NCI-H446 (cell line): ENCODE results near the gene TXLNA.

Experiments used
- DNase-seq, 2 experiments: peaks; one replicate each; lab custom pipeline; 2025; lab: John Stamatoyannopoulos, UW

Gene TXLNA

DNA sequence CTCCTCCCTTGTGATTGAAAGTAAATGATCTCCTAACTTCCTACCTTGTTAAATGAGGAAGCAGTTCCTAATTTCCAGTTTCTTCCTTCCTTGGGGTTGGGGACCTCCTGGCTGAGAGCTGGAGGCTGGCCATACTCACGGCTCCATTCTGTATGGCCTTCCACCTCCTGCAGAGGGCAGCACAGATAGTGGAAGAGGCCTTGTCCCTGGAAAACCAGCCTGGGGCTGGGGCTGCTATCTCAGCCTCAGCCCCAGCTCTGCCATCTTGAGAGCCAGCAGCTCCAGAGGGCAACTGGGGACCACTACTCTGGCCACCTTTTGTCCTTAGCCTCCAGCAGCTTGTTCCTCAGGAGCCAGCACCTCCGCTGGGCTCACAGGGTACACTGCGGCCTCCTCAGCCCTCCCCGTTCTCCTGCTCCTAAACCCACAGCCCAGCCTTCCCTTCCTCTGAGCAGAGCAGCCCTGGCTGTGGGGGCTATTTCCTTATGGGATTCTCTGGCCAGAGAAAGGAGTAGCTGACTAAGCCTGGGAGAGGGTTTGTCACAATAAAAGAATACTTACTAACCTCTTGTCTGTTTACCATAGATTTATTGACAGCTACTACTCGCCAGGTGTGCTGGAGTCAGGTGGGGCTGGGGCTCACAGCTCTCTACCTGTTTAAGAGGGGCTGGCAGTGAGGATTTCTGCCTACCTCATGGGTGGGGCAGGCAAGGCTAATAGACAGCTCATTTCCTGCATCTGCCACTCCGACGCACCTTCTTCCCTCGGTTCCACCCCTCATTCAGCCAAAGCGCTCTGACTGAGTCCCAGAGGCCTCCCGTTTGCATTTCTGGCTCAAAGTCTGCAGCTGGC is 36.4 kb downstream of the TXLNA start:
- DNase-seq = peak; percentile 35 to 74

DNA sequence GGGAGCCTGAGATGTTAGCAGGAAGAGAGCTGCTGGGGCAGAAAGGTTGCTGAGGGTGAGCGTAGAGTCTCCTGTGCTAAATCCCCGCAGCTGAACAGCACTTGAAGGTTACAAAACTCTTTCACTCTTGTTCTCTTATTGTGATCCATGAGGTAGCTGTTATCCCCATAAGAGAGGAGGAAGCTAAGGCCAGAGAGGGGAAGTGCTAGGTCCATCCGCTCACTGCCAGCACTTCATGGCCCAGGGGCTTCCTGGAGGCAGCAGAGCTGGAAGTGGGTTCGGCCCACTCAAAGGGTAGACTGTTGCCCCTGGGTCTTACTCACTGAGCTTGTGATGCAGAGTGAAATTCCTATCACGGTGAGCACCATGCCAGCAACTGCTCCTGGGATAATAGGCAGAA is 37.1 kb downstream of the TXLNA start:
- no peak for DNase-seq

GRCh38 chr1:32219022-32219421 is 39.5 kb downstream of the TXLNA start:
- no peak for DNase-seq

DNA sequence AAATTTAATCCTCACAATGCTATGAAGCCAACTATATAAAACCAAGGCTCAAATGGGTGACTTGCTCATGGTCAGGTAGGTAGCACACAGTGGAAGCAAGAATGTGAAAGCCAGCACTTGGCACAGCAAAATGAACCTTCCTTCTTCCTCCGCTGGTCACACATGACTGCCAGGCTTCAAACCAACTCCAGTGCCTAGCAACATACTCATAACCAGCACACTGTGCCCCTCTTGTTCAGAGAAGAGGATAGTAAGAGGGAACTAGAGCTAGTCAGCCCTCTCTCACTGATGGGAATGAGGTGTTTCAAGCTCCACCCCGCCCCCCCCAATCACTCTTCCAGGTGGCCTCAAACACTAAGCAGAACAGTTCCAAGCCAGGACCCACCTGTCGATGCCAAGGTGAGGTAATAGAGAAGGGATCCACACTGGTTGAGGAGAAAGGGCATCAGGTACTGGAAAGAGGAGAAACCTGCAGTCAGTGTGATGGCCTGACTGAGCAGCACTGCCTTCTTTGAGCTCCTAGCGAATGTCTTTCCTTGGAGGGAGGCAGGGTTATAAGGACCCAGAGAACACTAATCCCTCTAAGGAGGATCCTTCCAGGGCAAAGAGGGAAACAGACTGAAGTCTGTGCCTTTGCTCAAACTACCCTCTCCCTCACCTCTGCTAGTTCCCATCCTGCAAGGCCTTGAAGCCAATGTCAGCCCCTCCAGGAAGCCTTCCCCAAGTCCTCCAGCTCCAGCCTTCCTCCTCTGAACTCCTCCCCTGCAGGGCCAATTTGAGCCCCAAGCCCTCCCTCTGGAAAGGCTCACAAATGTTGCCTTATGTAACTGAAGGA is 41.5 kb downstream of the TXLNA start:
- no peak for DNase-seq

DNA sequence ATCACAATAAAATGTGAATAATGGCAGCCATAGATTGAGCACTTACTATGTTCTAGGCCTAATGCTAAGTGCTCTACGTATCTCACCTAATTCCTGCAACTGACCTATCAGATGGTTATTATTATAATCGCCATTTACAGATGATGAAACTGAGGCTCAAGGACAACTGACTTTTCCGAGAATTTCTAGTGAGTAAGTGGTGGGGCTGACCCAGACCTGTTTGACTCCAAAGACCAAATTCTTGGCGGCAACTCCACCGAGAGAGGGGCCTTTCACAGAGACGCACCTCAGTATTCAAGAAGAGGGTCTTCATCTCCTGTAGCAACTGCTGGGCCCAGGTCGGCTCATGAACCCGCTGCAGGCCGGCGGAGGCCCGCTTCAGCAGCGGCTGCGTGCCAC is 42.1 kb downstream of the TXLNA start:
- no peak for DNase-seq

DNA sequence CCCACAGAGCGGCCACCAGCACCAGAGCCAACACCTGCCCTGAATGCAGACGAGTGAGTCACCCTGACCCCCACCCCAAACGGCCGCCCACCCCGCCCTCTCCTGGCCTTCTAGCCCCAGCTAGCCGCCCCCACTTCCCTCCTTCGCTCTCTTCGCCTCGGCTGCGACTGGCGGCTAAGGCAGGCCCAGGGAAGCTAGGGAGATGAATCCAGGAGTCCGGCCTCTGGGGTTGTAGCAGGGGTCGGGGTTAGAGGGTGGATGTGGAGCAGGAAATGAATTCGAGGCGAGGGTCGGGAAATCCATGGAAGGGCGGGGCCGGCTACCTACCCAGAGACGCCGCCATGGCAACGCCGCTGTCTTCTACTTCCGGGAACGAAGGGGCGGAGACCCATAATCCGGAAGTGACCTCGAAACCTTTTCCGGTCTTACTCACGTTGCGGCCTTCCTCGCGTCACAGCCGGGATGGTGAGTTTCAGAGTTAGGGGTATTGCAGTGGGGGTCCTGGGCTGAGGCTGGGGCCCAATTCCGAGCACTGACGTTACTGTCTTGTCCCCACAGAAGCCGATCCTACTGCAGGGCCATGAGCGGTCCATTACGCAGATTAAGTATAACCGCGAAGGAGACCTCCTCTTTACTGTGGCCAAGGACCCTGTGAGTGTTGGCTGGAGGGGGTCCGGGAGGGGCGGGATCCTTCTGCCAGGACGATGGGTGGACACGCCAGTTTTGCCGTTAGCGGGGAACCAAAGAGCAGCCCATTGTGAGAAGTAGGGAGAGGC is 42.7 kb downstream of the TXLNA start, which contains the start of the genes EIF3I and TMEM234:
TSS of gene EIF3I (plus strand) at position 428 of the 776 bp plus-strand sequence. CDS start at position 463, 35 bp downstream.
TSS of gene TMEM234 (minus strand) at position 374 of the 776 bp plus-strand sequence. CDS start at position 343, 31 bp downstream.
- DNase-seq = peak; percentile 78 to 90

DNA sequence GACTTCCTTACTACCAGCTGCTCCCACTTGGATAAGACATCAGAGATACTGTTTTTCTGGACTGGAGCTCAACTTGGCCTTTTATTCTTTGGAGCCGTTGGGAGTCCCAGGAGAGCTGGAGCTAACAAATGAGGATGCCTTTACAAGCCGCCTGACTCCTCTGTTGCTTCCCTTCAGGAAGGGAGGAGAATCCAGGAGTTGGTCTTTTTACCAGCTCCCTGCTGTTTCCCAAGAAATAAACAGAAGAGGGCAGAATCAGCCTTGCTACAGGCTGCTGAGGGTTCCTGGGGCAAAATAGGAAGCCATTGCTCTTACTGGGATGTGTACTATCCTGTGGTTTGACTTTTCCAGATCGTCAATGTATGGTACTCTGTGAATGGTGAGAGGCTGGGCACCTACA is 44.2 kb downstream of the TXLNA start:
- no peak for DNase-seq

- no peak for DNase-seq
Measured at GRCh38 chr1:32224285-32224684, 44.8 kb downstream of the TXLNA start.

DNA sequence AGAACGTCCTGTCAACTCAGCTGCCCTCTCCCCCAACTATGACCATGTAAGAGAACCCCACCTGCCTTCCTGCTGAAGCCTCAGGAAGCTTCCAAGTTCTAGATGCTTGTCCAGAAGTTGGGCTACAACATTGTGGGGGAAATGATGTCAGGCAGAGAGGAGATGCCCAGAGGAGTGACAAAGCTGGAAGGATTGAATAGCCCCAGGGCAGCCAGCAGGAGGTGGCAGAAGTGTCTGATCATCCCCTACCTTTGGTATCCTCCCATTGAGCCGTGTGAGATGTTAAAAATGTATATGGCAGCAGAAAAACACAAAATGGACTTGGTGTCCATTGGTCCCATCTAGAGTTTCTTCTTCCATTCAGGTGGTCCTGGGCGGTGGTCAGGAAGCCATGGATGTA is 49.3 kb downstream of the TXLNA start:
- no peak for DNase-seq

- DNase-seq = no peak
Measured at GRCh38 chr1:32231843-32232432, 52.5 kb downstream of the TXLNA start.

DNA sequence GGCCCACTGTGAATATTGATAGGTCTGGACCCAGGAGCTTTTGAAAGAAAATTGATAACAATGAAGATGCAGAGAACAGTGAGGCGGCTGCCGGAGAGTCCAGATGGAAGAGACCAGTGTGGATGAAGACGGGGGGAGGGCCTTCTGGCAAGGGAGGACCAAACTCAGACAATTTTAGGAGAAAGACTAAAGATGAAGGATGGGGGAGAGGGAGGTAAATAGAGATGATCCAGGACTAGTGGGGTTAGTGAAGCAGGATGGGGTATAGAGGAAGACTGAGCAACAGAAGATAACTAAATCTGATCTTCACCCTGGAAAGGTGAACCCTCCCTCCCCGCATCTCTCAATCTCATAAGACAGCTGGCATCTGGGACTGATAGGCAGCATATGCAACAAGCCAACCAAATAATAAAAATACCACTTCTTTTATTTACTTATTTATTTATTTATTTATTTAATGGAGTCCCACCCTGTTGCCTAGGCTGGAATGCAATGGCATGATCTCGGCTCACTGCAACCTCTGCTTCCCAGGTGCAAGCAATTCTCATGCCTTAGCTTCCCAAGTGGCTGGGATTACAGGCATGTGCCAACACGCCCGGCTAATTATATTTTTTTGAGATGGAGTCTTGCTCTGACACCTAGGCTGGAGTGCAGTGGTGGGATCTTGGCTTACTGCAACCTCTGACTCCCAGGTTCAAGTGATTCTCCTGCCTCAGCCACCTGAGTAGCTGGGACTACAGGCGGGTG is 53.3 kb downstream of the TXLNA start:
- no peak for DNase-seq

DNA sequence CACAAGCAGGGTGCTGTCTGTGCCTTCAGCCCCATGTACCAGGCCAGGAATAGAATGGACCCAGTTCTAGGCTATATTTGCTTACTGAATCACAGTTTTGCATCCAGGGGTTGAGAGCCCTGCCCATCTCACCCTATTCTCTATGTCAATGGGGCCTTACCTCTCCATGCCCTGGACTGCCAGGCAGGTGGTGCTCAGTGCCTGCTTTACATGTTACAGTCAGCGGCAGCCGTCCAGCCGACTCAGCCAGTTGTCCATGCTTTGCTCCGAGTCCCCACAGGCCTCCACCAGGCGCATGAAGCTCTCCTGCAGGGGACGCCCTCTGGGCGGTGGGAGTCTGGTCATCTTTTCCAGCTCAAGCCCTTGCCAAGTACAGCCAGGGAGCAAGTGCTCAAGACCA is 55.3 kb downstream of the TXLNA start:
- DNase-seq = no peak

- no peak for DNase-seq
Measured at GRCh38 chr1:32239337-32239736, 59.9 kb downstream of the TXLNA start.

GRCh38 chr1:32239790-32240139 is 60.3 kb downstream of the TXLNA start:
- DNase-seq = no peak

DNA sequence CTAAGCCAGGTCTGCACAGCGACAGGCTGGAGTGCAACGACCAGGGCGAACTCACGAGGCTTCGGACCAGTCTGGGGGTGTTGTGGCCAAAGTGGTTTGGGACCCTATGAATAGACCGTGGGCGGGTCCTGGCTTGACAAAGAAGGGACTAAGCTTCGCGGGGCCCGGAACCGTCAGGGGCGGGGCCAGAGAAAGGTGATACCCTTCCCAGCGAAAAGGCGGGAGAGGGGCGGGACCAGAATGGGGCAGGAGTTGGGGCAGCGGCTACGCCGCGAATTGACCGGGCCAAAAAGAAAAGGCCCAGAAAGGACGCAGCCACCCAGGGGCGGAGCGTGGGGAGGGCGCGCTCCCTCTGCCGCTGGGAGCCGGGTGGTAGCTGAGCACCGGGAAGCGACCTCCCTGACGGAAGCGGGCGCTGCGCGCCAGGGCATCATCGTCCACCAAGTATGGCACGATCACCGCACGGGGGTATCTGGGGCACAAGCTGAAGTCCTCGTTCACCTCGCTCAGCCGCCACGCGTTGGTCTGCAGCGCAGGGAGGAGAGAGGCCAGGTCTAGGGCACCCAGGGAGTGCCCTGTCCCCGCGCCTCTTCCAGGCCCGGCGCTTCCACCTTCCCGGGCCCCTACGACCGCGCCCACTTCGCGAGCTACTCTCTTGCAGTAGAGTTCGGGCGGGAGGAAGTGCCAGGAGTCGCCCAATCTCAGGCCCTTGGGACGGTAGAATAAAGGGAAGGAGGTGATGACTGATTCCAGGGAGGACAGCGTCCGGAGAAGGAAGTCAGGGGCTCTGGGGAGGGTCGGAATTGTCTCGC is 60.9 kb downstream of the TXLNA start:
- no peak for DNase-seq

GRCh38 chr1:32241001-32241763 is 61.7 kb downstream of the TXLNA start:
- DNase-seq = no peak

GRCh38 chr1:32242341-32242851 is 62.9 kb downstream of the TXLNA start:
- no peak for DNase-seq

- no peak for DNase-seq
Measured at GRCh38 chr1:32246888-32247273, 67.4 kb downstream of the TXLNA start, which contains the start of gene FAM167B. TSS of gene FAM167B (plus strand) at chr1:32247222. CDS start at chr1:32247422, 200 bp downstream.

- no peak for DNase-seq
Measured at GRCh38 chr1:32247452-32247851, 68.0 kb downstream of the TXLNA start.
